SK-N-SH (cell line): Measurements from ENCODE around the gene NOS1.

ENCODE experiments used
- CHD2 ChIP-seq: fragments of 150-350 bp; IDR thresholded peaks from 2 replicates; pipeline ENCODE4 v1.6.1; 2018; ENCODE audit warnings: low read length; ENCODE audit not compliant: partially characterized antibody
- FOXM1 ChIP-seq: IDR thresholded peaks from 2 replicates; pipeline ENCODE4 v1.4.0; 2012; ENCODE audit warnings: low read depth, mild to moderate bottlenecking
- GATA2 ChIP-seq: sonication (generic); formaldehyde crosslinking; IDR thresholded peaks from 2 replicates; pipeline ENCODE4 v1.5.0; 2020; ENCODE audit warnings: mild to moderate bottlenecking, missing genetic modification reagents
- MAX ChIP-seq: IDR thresholded peaks from 2 replicates; pipeline ENCODE4 v1.4.0; 2012; ENCODE audit warnings: low read depth
- POLR2AphosphoS5 ChIP-seq: IDR thresholded peaks from 2 replicates; pipeline ENCODE4 v1.6.1; 2012; ENCODE audit warnings: low read depth, low read length
- RAD21 ChIP-seq: IDR thresholded peaks from 2 replicates; pipeline ENCODE4 v1.6.1; 2012; ENCODE audit warnings: mild to moderate bottlenecking, low read length
- RFX5 ChIP-seq: IDR thresholded peaks from 2 replicates; pipeline ENCODE4 v1.6.1; 2012; ENCODE audit warnings: mild to moderate bottlenecking, improper control_type of control experiment, low read length
- YY1 ChIP-seq: IDR thresholded peaks from 2 replicates; pipeline ENCODE4 v1.4.0; 2012; ENCODE audit warnings: low read depth, mild to moderate bottlenecking
- TF ChIP-seq, protein P1 (sequence below): fragments of 200-600 bp; sonication (generic); IDR thresholded peaks from 2 replicates; pipeline ENCODE4 v1.6.1; 2017; ENCODE audit warnings: antibody characterized with exemption, mild to moderate bottlenecking, moderate library complexity
- TF ChIP-seq, protein P2 (sequence below): fragments of 150-350 bp; IDR thresholded peaks from 2 replicates; pipeline ENCODE4 v1.6.1; 2017; ENCODE audit warnings: antibody characterized with exemption, low read length, low read depth, borderline replicate concordance

DNA sequence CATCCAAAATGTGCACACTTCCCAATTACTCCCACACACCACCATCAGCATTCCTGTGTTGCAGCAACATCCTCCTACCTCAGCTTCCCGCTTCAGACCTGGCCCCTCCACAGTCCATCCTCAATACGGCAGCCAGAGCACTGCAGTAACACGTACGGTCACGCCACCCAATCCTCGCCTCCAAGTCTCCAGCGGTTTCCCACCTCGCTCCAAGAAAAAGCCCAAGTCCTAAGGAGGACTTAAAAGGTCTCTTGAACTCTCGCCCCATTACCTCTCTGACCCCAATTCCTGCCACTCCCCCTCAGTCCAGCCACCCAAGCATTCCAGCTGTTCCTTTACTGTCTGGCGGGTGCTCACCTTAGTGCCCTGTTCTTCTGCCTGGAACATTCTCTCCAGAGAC is 183.1 kb downstream of the NOS1 start:
- TF ChIP-seq FOXM1: no peak
- TF ChIP-seq, protein P1, sequence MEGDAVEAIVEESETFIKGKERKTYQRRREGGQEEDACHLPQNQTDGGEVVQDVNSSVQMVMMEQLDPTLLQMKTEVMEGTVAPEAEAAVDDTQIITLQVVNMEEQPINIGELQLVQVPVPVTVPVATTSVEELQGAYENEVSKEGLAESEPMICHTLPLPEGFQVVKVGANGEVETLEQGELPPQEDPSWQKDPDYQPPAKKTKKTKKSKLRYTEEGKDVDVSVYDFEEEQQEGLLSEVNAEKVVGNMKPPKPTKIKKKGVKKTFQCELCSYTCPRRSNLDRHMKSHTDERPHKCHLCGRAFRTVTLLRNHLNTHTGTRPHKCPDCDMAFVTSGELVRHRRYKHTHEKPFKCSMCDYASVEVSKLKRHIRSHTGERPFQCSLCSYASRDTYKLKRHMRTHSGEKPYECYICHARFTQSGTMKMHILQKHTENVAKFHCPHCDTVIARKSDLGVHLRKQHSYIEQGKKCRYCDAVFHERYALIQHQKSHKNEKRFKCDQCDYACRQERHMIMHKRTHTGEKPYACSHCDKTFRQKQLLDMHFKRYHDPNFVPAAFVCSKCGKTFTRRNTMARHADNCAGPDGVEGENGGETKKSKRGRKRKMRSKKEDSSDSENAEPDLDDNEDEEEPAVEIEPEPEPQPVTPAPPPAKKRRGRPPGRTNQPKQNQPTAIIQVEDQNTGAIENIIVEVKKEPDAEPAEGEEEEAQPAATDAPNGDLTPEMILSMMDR: no peak
- TF ChIP-seq POLR2AphosphoS5: no peak
- TF ChIP-seq GATA2 (CRISPR knock-in tag): no peak
- no peak for TF ChIP-seq RAD21
- TF ChIP-seq YY1: no peak
- no peak for TF ChIP-seq MAX
- no peak for TF ChIP-seq RFX5
- no peak for TF ChIP-seq CHD2
- TF ChIP-seq, protein P2, sequence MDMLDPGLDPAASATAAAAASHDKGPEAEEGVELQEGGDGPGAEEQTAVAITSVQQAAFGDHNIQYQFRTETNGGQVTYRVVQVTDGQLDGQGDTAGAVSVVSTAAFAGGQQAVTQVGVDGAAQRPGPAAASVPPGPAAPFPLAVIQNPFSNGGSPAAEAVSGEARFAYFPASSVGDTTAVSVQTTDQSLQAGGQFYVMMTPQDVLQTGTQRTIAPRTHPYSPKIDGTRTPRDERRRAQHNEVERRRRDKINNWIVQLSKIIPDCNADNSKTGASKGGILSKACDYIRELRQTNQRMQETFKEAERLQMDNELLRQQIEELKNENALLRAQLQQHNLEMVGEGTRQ: no peak
